Adrenal gland (tissue), 12 donors: ENCODE data around the gene PEX5. TPM values are rescaled to one million over a fixed set of nuclear protein-coding genes. Genes with fewer than 3 reads are reported as not detected.

ENCODE experiments used
- DNase-seq, 7 donors: peaks; one replicate each; pipeline ENCODE4 v3.0.0-alpha.2; 2019 to 2020
- H3K27ac ChIP-seq, 5 donors: fragments of 200-600 bp; sonication (generic) in 4 of 5; 1 replicate in 3 of 5; 2 replicates in 2 of 5; pipeline versions ENCODE4 v1.5.1 to v1.8.0; 2016 to 2020; ENCODE audit warnings: mild to moderate bottlenecking in 1 of 5
- H3K27me3 ChIP-seq: fragments of 200-600 bp; 2 replicates; pipeline ENCODE4 v1.8.0; 2021
- H3K36me3 ChIP-seq, 2 donors: fragments of 200-600 bp; replicated peaks in 1 of 2; 1 replicate in 1 of 2; 2 replicates in 1 of 2; pipeline versions ENCODE4 v1.5.1 to v1.8.0; 2018 to 2022
- H3K4me1 ChIP-seq, 2 donors: fragments of 200-600 bp; replicated peaks in 1 of 2; 1 replicate in 1 of 2; 2 replicates in 1 of 2; pipeline versions ENCODE4 v1.5.1 to v1.8.0; 2018 to 2021
- H3K4me3 ChIP-seq, 4 donors: fragments of 200-600 bp; sonication (generic) in 3 of 4; one replicate each; pipeline ENCODE4 v1.5.1; 2016 to 2018
- H3K9me3 ChIP-seq, 3 donors: fragments of 200-600 bp; sonication (generic) in 1 of 3; replicated peaks in 1 of 3; 1 replicate in 2 of 3; 2 replicates in 1 of 3; pipeline versions ENCODE4 v1.5.1 to v1.8.0; 2016 to 2021
- CTCF ChIP-seq, 6 experiments: fragments of 450-650 bp in 4 of 6; fragments of 200-600 bp in 2 of 6; sonication (generic) in 1 of 6; IDR thresholded peaks; 1 replicate in 5 of 6; 2 replicates in 1 of 6; pipeline versions ENCODE4 v1.5.1 to v1.8.0; 2016 to 2021; ENCODE audit warnings: antibody characterized with exemption in 6 of 6, mild to moderate bottlenecking in 2 of 6, moderate library complexity in 1 of 6
- POLR2A ChIP-seq, 2 donors: fragments of 450-650 bp; IDR thresholded peaks; one replicate each; pipeline ENCODE4 v1.6.1; 2017; ENCODE audit warnings: antibody characterized with exemption in 2 of 2, mild to moderate bottlenecking in 2 of 2, moderate library complexity in 1 of 2
- WGBS, 4 donors: extraction: QIAGEN DNeasy Blood & Tissue Kit in 2 of 4; methylation state at CpG; one replicate each; pipeline versions ENCODE4 v1.1.5 to v1.1.7; 2013 to 2017; 5-methylcytosine and 5-hydroxymethylcytosine counted together
- intact Hi-C, 2 donors: fragments of 100-400 bp; cut with DNase I; formaldehyde crosslinking; loops; one replicate each; pipeline versions ENCODE4 v1.14.1 to v1.15.0; 2022 to 2023
- polyA plus RNA-seq, 3 donors: library from polyadenylated mRNA; stranded (reverse); fragments of 200-250 nt in 2 of 3; fragments of 350-450 nt in 1 of 3; fragmentation: Illumina TruSeq in 1 of 3; extraction: RNeasy Lipid Tissue Mini Kit (QIAGEN cat#74804) in 1 of 3; gene quantifications; one replicate each; pipeline ENCODE4 v1.2.3, GENCODE V29; 2013 to 2014
- total RNA-seq, 9 donors: library from RNA; depleted of rRNA in 4 of 9; stranded (reverse); fragments of >200 nt in 4 of 9; fragments of 120-200 nt in 1 of 9; fragmentation: NEBNext Ultra II Directional in 1 of 9; extraction: Animal tissue kit (Norgen Biotek cat#: 25700) in 1 of 9; gene quantifications; one replicate each; pipeline versions ENCODE4 v1.1.0 to v1.2.4, GENCODE V29; 2013 to 2023
- donor health status: healthy with polysubstance abuse.
- donor health status: Bipolar disorder and iron deficiency.
- donor health status: DM: yes; HTN: yes; CAD: no.
- donor health status: DM: no; HTN: no; CAD: no.
- donor health status: DM: no; HTN: no; CAD: no.
- donor health status: DM: yes; HTN: yes; CAD: no.

Gene PEX5
- total and polyA plus RNA-seq, 12 donors: 22.4 to 65.0 (median 36.7) TPM

DNA sequence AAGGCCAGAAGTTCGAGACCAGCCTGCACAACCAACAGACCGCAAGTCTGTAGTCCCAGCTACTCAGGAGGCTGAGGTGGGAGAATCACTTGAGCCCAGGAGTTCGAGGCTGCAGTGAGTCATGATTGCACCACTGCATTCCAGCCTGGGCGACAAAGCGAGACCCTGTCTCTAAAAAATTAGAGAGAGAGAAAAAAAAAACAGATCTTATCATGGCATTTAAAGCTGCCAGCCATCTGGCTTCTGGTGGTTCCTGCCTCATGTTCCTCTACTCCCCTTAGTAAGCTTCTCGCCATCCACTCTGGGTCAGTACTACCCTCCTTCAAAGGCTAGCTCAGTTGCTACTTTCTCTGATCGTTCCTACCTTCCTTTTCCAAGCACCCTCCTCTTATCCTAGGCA lies 43.3 kb upstream of the PEX5 start:
- intact Hi-C loops: no loop called here
- H3K27me3 ChIP-seq: no peaks in the 10 kb centered on the region
- WGBS, 4 donors: 87 to 93% (median 90%) methylated on average over 7 of the region's 7 CpGs
- peaks cover 0 to 50% of the 10 kb centered on the region in 2 donors for H3K36me3 ChIP-seq
- no peak overlapping the region for H3K27ac ChIP-seq
- peak in 1 of 7 donors; percentile 48 for DNase-seq
- H3K4me3 ChIP-seq: no peak overlapping the region
- no peak for TF ChIP-seq CTCF (IDR thresholded peaks at IDR 0.05)
- TF ChIP-seq POLR2A (IDR thresholded peaks at IDR 0.05): no peak
- H3K9me3 ChIP-seq: no peaks in the 10 kb centered on the region
- H3K4me1 ChIP-seq: no peaks in the 10 kb centered on the region

DNA sequence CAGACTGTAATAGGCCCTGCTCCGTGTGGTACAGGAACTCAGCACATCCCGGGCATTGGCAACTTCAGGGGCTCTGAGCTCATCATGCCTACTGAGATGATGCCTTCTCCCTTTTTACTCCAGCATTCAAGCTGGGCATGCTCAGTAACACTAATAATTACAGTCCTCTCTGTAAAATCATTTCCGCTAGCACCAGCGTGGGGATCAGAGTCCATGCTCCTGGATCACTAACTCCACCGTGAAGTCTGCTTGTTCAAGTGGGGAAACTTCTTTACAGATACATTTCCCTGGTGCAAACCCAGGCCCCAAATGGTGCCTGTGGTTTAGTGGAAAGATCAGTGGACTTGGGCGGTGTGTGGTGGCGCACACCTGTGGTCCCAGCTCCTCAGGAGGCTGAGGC lies 42.6 kb upstream of the PEX5 start:
- intact Hi-C loops: no loop called here
- TF ChIP-seq CTCF (IDR thresholded peaks at IDR 0.05): no peak
- TF ChIP-seq POLR2A (IDR thresholded peaks at IDR 0.05): no peak
- H3K9me3 ChIP-seq: no peaks in the 10 kb centered on the region
- 93 to 100% (median 95%) methylated on average over 7 of the region's 7 CpGs for WGBS, 4 donors
- no peaks in the 10 kb centered on the region for H3K4me1 ChIP-seq
- H3K4me3 ChIP-seq: no peak overlapping the region
- H3K27me3 ChIP-seq: no peaks in the 10 kb centered on the region
- peak in 2 of 7 donors; percentile 17 to 49 for DNase-seq
- peaks cover 0 to 47% of the 10 kb centered on the region in 2 donors for H3K36me3 ChIP-seq
- no peak overlapping the region for H3K27ac ChIP-seq

DNA sequence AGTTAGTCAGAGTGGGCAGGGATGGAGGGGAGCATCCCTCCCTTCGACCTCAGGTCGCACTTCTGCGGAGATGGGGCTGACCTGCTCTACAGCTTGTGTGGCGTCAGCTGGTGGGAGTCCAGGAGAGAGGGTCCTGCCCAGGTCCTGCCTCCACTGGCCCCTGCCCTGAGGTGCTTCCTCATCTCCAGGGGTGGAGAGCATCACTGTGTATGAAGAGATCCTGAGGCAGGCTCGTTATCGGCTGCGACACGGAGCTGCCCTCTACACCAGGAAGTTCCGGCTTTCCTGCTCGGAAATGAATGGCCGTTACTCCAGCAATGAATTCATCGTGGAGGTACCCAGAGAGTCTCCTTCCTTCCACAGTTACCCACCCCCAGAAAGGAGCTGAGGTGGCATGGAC lies 39.1 kb upstream of the PEX5 start:
- Histone ChIP-seq H3K27ac (no peak overlapping the region), H3K4me1 (no peaks in the 10 kb centered on the region), H3K27me3 (no peaks in the 10 kb centered on the region), H3K9me3 (no peaks in the 10 kb centered on the region), H3K36me3 (peaks cover 0 to 67% of the 10 kb centered on the region in 2 donors), H3K4me3 (no peak overlapping the region)
- DNase-seq: peak in 1 of 7 donors; percentile 45
- no peak for TF ChIP-seq POLR2A (IDR thresholded peaks at IDR 0.05)
- TF ChIP-seq CTCF (IDR thresholded peaks at IDR 0.05): no peak
- WGBS, 4 donors: 76 to 88% (median 85%) methylated on average over 9 to 12 of the region's 12 CpGs
- intact Hi-C loops: no loop called here

DNA sequence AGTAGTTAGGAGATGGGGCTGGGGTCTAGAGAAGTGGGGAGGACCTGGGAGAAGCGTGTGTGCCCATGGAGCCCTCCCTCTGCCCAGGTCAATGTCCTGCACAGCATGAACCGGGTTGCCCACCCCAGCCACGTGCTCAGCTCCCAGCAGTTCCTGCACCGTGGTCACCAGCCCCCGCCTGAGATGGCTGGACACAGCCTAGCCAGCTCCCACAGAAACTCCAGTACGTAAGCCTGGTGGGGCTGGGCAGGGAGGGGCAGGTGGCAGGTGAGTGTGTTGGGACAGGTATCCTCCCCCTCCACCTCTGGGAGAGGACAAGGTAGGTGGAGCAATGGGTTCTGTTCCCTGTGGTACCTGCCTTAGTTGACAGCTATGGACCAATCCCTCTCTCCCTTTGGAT lies 38.6 kb upstream of the PEX5 start:
- TF ChIP-seq POLR2A (IDR thresholded peaks at IDR 0.05) (no peak), CTCF (IDR thresholded peaks at IDR 0.05) (no peak)
- Histone ChIP-seq H3K4me3 (no peak overlapping the region), H3K27me3 (no peaks in the 10 kb centered on the region), H3K36me3 (peaks cover 0 to 72% of the 10 kb centered on the region in 2 donors), H3K9me3 (no peaks in the 10 kb centered on the region), H3K27ac (no peak overlapping the region), H3K4me1 (no peaks in the 10 kb centered on the region)
- intact Hi-C loops: no loop called here
- WGBS, 4 donors: 80 to 95% (median 91%) methylated on average over 1 to 6 of the region's 6 CpGs
- no peak for DNase-seq
